NCI-H1048 (cell line): ENCODE measurements around the gene TSPEAR.

Experiments
- DNase-seq: peaks from one replicate; lab custom pipeline; 2025; lab: John Stamatoyannopoulos, UW

TSPEAR gene

DNA sequence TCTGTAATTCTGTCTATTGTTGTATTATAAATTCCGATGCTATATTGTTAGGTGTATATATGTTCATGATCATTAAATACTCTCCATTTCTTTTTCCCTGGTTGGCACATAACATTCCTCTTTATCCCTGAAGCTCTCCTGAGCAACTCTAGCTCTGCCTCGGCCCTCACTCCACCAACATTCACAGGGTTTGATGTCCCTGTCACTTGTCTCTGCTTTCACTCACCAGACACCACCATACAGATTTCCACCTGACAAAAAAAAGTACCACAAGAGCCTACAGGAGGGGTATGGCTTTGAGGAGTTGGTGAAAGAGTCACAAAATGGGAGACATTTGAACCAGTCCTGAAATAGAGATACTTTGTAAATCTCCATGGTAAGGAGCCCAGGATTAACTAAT is 8.8 kb upstream of the TSPEAR start:
- no peak for DNase-seq

DNA sequence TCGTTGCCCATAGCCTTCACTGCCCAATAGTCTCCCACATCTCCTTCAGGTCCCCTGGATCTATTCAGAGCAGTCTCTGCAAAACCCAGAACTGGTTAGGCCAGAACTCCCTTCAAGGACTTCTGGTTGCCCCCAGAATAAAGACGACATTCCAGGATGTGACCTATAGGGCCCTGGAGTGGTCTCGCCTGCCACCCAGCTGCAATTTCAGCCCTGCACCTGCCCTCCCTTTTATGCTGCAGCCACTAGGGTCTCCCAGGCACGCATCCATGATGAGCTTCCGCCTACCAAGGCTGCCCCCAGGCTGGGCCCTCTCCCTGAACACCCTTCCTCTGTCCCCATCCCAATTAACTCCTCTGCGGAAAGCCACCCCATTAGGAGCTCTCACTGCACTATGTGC is 7.2 kb upstream of the TSPEAR start:
- no peak for DNase-seq

DNA sequence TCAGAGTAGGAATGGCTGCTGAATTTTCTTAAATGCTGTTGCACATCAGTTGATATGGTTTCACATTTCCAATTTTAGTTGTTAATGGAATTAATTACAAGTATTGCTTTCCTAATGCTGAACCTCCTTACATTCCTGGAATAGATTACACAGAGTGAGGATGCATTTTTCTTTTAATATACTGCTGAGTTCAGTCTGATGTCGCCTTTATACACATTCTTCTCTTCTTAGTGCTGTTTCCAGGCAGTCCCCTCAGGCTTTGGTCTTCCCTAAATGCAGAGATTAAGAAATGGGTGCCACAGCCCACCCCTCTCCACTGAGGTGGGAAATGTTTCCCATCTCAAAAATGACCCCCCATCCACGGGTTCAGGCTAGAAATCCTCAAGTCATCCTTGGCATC is 6.7 kb upstream of the TSPEAR start:
- no peak for DNase-seq

DNA sequence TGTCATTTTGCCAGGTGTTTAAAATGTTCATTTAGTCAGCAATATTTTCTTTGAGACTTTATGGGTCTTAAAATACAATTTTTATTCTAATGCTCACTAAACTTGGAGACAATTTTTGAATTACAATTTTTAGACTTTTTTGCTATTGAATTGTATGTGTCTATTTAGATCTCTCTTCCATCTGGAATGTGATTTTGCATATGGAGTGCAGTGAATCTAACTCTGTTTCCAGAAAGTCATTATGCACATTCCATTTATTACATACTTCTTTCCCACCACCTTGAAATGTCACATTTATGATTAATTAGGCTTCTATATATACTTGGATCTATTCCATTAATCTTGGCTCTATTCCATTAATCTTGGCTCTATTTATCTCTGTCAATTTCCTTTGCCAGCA is 5.6 kb upstream of the TSPEAR start:
- DNase-seq, result no peak

DNA sequence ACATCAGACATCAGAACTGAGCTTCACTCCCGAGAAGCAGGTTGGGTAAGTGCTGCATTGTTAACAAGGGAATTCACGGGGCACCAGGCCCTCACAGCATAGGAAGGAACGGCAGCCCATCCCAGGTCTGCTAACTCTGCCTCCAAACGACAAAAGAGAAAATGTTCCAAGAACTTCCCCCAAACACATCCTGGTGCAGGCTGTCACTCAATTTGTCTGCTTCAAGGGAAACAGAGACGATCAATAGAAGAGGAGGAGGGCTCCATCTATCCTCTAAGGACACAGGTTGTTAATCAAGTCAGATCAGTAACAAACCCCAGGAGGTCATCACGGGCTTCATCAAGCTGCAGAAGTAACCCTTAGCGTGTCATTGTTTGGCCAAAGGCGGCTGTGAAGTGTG is 3.5 kb upstream of the TSPEAR start:
- DNase-seq, result no peak

DNA sequence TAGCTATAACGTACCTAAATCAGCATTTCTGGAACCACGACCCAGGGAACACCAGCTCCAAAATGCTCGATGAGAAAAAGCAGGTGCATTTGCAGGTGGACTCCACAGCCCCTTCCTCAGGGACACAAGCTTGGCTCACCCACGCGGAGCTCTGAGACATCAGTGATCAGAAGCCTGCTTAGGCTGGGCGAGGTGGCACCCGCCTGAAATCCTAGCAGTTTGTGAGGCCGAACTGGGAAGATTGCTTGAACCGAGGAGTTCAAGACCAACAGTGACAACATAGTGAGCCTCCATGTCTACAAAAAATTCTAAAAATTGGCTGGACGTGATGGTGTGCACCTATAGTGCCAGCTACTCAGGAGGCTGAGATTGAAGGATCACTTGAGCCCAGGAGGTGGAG is 2.5 kb upstream of the TSPEAR start:
- DNase-seq, result no peak

DNA sequence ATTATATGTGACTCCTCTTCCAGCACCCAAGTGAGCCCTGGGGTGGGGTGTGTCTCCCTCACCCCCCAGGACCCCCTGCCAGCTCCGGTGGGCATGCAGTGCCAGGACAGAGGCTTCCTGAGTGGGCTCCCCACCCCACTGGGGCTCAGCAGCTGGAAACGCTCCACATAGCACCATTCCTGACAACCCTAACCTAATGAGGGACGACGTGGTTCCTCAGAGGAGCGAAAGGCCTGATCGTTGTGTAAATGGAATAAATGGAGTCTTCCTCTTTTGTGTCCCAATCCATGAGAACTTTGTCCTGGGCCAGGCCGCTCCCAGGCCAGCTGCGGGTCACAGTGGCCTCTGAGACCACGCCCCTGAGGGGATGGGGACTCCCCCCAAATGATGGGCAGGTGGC is 1.8 kb upstream of the TSPEAR start:
- DNase-seq, result no peak

DNA sequence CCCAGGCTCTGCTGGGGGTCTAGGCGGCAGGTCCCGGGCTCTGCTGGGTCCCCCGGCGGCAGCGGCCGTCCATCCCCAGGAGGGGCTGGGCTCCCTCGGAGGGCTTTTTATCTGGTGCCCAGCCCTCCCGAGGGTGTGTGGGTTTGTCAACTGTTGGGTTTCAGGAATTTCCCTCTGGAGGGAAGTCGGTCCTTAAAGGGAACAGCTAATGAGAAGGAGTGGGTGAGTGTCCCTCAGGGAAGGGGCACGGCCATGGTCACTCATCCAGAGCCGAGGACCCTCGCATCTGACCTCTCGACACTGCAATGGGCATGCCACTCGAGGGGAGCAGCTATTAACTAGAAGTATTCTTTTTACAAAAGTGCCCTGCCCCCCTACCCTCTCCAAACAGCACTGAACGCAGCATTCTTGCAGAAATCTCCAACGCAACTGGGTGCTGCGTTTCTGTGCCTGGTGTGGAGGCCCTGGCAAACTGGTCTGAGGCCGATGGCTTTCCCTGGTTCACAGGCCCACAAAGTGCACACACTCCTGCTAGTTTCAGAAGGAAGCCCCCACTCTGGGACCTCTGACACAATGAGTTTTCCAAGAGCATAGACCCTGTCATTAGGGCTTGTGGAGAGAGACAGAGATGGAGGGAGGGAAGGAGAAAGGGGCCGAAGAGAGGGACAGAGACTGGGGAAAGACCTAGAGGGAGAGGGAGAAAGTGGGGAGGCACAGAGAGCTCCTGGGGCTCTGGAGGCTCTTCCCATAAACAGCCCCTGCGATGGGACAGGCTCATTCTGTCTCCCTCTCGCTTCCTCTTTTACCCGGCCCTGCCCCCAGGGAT is 1.0 kb upstream of the TSPEAR start:
- no peak for DNase-seq

DNA sequence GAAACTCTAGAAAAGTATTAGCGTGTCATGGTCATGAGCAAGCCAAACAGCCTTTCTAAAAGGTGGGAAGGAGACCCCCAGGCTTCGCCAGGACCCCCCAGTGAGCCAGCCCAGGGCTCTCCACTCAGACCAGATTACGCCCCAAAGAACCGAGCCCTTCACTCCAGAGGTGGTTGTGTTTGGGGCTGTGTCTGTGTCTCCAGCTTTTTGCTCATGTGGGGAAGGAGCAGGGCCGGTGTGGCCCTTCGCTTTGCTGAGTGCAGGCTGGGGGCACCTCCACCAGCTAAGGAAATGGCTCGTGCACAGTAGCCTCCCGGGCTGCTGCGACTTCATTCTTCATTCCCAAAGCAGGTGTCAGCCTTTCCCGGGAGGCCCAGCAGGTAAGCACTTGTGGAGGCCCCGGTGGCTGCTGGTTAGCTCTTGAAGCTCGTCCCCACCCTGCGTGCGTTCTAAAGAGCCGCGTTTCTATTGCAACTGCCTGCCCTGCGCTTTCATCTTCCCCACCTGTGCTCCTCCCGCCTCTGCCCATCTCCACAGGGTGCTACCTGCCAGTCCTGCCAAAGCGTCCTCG is 531 bp downstream of the TSPEAR start:
- DNase-seq, result no peak

DNA sequence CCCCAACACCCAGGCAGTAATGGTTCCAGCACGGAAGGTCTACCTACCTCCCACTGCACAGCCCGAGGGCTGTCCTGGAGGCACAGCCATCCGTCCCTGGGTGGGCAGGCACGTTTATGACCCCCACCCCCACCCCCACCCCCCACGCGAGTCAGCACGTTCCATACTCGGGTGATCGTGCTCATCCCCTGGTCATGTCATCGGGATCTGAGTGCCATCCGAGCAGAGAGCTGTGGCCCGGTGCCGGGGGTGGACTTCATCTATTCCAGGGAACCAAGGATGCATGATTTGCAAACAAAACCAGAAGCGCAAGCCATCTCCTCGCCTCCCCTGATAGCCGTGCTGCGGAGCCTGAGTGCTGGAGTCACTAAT is 1.1 kb downstream of the TSPEAR start:
- DNase-seq, result no peak

DNA sequence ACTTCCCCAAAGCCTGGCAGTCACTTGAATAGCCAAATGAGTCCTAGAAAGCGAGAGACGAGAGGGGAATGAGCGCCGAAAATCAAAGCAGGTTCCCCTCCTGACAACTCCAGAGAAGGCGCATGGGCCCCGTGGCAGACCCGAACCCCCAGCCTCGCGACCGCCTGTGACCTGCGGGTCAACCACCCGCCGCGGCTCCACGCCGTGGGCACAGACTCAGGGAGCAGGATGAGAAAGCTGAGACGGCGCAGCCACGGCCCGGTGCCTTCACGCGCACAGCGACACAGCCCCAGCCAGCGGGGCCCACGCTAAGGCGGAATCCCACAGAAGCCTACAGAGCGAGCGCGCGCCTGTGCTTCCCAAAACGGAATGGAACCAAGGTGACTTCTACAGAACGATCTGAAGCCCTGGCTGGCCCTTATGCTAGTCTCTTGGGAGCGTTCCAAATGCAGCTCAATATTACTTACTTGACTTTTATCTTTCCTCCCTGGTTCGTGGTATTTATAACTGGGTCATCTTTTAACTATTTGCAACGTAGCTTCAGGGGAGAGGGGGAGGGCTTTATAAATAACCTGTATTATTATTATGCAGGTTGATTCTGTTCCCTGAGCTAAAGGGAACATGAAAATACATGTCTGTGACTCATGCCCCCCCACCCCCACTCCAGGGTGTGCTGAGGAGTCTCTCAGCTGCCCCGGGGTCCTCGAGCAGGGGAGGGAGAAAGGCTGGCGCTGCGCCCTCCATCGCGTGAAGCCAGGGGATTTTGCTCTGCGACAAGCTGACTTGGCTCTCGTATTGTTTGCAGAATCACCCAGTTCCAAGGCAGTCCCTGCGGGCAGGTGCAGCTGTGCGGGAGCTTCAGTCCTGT is 1.7 kb downstream of the TSPEAR start:
- DNase-seq, result no peak

DNA sequence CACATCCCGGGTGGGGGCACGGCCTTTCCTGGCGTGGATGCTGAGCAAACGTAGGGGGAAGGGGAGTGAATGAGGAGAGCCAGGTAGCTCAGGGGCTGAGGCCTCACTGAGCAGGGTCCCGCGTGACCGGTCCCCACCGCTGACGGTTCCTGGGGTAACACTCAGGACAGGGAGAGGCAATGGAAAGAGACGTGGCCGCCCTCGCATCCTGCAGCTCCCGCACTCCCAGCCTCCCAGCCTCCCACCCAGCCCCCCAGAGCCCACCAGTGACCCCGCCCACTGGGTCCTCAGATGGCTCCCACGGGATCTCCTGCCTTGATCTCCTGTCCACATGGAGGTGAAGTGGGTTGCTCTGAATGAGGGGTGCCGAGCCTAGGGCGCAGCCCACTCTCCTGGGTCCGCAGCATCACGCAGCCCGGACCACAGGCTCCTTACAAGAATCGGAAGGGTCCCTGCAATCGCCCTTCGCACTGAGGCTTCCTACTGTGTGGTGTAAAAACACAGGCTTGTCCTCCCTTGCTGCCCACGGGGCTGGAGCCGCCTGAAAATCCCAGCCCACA is 2.4 kb downstream of the TSPEAR start:
- no peak for DNase-seq

DNA sequence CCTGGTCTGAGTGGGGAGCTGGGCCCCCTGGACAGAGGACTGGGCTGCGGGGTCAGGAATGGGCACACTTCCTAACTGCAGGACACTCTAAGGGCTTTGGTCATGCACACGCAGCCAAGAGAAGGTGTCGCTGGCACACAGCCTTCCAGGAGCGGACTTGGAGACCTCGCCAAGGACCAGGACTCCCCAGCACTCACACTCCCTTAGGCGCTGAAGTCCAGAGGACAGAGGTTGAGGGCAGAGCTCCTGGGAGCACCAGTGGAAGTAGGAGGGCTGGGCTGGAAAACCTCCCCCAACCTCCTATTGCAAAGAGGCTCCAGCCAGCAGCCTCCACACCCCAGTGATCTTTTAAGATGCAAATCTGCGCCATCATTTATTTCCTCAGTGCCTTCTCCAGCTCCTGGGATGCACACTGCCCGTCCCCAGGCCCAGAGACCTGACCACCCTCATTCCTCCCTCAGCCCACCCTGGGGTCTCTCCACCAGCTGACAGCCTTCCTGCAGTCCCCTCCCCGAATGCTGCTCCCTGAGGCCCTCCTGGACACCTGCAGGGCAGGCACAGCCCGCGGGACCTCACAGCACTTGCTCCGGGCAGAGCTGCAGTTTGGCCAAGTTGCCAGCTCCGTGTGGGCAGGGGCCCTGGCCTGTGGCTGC is 3.0 kb downstream of the TSPEAR start:
- DNase-seq, result no peak

DNA sequence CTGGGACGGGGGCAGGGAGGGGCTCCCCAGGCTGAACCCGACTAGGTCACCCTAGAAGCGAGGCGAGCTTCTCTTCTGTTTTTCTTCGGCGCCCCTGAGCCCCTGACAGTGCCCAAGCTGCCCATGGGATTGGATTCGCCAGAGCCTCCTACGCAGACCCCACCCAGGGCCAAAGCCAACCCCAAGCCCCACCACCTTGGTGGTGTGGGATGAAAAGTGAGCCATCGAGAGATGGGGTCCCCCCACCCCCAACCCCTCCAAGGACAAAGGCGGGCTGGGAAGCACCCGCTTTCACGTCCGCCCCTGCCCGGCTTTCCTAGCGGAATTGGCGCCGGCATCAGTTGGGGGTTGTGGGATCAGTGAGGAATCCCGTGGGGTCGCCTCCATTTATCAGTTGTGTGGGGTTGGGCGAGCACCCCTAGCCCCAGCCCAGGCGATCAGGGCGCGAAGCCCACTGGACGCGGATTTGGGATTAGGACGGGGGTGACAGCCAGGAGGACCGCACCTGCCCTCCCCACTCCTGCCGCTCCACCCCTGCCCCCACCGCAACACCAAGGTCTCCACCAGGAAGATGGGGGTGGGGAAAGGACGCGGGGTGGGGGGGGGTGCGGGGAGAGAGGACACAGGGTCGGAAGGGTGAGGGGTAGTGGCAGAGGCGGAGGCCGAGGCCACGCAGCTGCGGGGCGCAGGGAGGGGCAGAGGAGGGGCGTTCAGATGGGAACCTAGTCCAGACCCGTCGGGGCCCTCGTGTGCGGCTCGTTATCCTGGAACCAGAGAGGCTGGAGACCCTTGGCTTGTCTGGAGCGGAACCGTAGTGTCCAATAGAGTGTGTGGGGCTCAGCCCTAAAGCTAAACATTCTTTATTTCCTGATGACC is 4.4 kb downstream of the TSPEAR start:
- no peak for DNase-seq

DNA sequence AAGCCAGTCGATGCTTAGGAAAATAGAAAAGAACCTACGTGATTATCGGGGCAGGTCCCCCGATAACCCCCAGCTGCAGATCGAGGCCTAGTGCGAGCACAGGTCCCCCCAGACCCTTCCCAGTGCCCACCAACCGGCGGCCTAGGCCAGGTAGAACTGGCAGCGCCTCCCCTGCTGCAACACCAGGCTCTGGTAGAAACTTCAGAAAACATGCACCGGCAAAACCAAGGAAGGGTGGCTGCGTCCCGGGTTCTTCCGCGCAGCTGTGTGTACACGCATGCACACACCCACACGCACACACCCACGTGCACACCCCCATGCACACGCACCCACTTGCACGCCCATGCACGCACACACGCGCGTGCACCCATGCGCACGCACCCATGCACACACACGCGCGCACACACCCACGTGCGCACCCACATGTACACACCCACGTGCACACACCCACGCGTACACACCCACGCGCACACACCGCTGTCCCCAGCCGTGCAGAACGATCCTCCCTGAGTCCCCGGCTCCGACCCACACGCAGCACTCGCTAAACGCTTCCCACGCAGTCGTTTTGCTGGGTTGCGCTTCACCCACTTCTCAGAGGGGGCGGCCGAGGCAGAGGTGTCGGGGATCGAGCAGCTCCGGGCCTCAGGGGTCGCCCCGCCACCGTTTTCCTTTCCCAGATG is 5.2 kb downstream of the TSPEAR start:
- no peak for DNase-seq

DNA sequence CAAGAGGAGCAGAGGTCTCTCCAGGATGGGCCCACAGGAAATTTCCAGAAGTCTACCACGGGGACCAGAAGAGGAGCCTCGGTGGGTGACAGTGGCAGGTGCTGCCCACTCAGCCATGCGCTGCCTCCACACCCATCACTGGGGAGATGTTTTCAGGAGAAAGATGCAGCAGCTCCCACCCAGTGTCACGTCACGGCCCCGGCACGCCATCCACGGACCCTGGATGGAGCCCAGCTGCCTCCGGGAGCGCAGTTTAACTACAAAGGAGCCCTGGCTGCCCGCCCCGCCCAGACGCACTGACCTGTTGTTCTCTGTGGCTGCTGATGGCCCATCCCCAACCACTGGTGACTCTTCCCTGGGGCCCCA is 6.8 kb downstream of the TSPEAR start:
- DNase-seq, result no peak

DNA sequence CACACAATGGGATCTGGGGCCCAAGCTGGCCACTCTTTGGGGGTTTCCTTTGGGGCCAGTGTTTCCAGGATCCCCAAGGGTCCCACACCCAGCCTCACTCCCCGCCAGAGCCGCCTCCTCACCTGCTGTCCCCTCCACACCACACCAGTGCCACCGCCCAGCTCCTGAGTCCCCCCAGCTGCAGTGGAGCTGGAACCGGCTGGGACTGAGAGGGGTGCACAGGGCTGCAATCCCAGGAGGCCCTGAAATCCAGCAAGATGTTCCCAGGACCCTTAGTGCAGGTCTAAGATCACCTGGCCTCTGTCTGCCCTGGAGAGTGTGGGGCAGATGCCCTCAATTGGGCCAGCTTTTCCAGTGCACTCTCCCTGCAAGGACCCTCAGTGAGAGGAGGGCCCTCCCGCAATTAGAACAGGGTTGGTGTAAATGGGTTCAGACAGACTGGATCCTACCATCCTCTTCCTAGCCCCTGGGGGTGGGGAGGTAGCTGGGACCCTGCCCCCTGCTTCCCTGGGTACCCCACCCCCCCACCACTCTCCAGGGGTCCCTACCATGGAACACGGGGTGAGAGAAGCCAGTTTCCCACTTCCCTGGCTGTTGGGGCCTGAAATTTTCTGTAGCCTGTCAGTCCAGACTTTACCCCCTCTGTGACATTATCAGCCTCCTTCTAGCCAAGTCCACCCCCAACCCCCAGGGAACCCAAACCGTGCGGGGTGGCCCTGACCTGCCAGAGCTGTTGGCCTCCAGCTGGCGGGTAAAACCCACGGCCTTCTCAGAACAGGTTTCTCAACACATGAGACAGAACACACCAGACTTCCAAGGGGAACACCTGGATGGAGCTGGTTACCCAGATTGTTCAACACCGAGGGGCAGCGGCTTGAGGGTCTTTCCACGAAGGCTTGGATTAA is 7.4 kb downstream of the TSPEAR start:
- DNase-seq, result no peak

DNA sequence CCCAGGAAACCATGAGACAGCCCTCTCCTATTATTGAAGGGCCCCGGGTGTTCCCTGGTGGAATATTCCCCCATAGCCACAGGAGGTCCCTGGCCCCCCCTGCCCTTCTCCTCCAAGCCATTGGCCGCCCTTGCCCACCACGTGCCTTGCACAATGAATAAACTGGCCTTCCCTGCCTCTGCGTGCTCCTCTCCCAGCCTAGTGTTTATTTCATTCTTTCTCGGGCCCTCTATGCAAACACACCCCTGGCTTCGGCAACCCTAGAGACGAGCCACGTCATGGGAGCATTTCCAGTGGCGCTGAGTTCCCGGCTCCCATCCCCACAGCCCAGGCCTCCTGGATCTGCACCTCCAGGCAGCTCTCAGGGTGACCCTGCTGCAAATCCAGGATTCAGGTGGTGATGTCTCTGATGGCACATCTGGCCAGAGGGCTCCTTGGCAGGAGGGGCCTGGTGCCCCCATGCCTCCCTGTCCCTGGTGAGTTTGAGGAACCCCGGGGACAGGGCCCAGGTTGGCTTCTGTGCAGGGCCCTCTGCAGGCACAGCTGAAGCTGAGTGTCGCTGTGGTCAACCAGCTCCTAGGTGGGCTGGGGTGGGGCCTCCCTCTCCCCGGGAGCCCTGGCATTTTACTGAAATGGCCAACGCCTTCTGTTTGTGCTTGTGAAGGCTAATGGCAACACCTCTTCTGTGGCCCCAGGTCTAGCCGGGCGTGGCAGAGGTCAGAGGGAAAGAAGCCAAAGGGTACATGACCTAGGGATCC is 8.2 kb downstream of the TSPEAR start:
- DNase-seq, result no peak
